H1 (cell line): ENCODE data around the gene ARMC5. TPM values are rescaled to one million over a fixed set of nuclear protein-coding genes. Genes with fewer than 3 reads are reported as not detected.

Experiments used
- CTCF ChIA-PET: fragments of 300-600 bp; sonication (Branson Sonifier 250); formaldehyde crosslinking; loops from one replicate; lab custom pipeline; 2021; ENCODE audit not compliant: partially characterized antibody; lab: Charles Lee
- POLR2A ChIA-PET: fragments of 300-600 bp; sonication (Branson Sonifier 250); formaldehyde crosslinking; loops from one replicate; lab custom pipeline; 2021; ENCODE audit warnings: inconsistent platforms; ENCODE audit not compliant: partially characterized antibody; lab: Charles Lee
- DNase-seq, 2 experiments: peaks; one replicate each; pipeline versions ENCODE4 v3.0.0 to v3.0.0-alpha.2; 2010 to 2022; ENCODE audit warnings: low spot score in 2 of 2, low read depth in 1 of 2, mixed read lengths in 1 of 2
- FAIRE-seq: peaks from 2 replicates; lab custom pipeline; 2011; peaks lifted over from hg19 to GRCh38; lab: Jason Lieb, UNC
- H2AFZ ChIP-seq: 2 replicates; pipeline ENCODE4 v1.8.1; 2012; ENCODE audit warnings: low read length, inconsistent platforms
- H2AK5ac ChIP-seq: 2 replicates; pipeline ENCODE4 v1.6.1; 2013; ENCODE audit warnings: low read depth, low read length
- H2BK120ac ChIP-seq: replicated peaks from 2 replicates; pipeline ENCODE3; 2013; ENCODE audit warnings: low read depth, low read length, inconsistent platforms
- H2BK12ac ChIP-seq: 2 replicates; pipeline ENCODE4 v1.6.1; 2013; ENCODE audit warnings: low read depth, low read length
- H2BK15ac ChIP-seq: 2 replicates; pipeline ENCODE4 v1.6.1; 2013; ENCODE audit warnings: low read length
- H2BK20ac ChIP-seq: 2 replicates; pipeline ENCODE4 v1.6.1; 2013; ENCODE audit warnings: low read length
- H2BK5ac ChIP-seq: 2 replicates; pipeline ENCODE4 v1.6.1; 2013; ENCODE audit warnings: low read depth, low read length
- H3K14ac ChIP-seq: 2 replicates; pipeline ENCODE4 v1.6.1; 2013; ENCODE audit warnings: inconsistent platforms; ENCODE audit not compliant: insufficient read length
- H3K18ac ChIP-seq: 2 replicates; pipeline ENCODE4 v1.6.1; 2013; ENCODE audit warnings: low read length; ENCODE audit errors: extremely low read depth
- H3K23ac ChIP-seq: 2 replicates; pipeline ENCODE4 v1.6.1; 2013; ENCODE audit warnings: inconsistent platforms; ENCODE audit not compliant: insufficient read length
- H3K23me2 ChIP-seq: 2 replicates; pipeline ENCODE4 v1.6.1; 2013; ENCODE audit warnings: low read depth, low read length
- H3K27ac ChIP-seq: 2 replicates; pipeline ENCODE4 v1.6.1; 2011; ENCODE audit warnings: low read depth, low read length, inconsistent platforms
- H3K27me3 ChIP-seq, 4 experiments: replicated peaks in 1 of 4; 1 replicate in 1 of 4; 2 replicates in 3 of 4; pipeline versions ENCODE4 v1.6.1 to v1.8.1; 2011 to 2013; ENCODE audit warnings: low read length in 3 of 4, mild to moderate bottlenecking in 3 of 4, inconsistent platforms in 2 of 4, mixed read lengths in 2 of 4, moderate library complexity in 1 of 4; ENCODE audit not compliant: control insufficient read depth in 3 of 4, insufficient read depth in 3 of 4; ENCODE audit errors: extremely low read depth in 1 of 4
- H3K36me3 ChIP-seq, 4 experiments: 2 replicates each; pipeline versions ENCODE4 v1.6.1 to v1.8.1; 2011 to 2013; ENCODE audit warnings: mild to moderate bottlenecking in 4 of 4, low read length in 3 of 4, moderate library complexity in 2 of 4, control low read depth in 1 of 4, inconsistent platforms in 1 of 4; ENCODE audit not compliant: insufficient read depth in 4 of 4, control insufficient read depth in 2 of 4
- H3K4ac ChIP-seq: replicated peaks from 2 replicates; pipeline ENCODE3; 2013; ENCODE audit warnings: low read length, low read depth, mixed read lengths, inconsistent platforms; ENCODE audit not compliant: insufficient read length
- H3K4me1 ChIP-seq, 4 experiments: replicated peaks in 1 of 4; 1 replicate in 1 of 4; 2 replicates in 3 of 4; pipeline versions ENCODE4 v1.6.1 to v1.8.1; 2011 to 2013; ENCODE audit warnings: low read length in 3 of 4, inconsistent platforms in 2 of 4, mixed read lengths in 1 of 4; ENCODE audit not compliant: insufficient read depth in 4 of 4, control insufficient read depth in 3 of 4
- H3K4me2 ChIP-seq, 2 experiments: 2 replicates each; pipeline versions ENCODE4 v1.6.1 to v1.8.1; 2011 to 2013; ENCODE audit warnings: low read depth in 2 of 2, low read length in 2 of 2, control low read depth in 1 of 2, inconsistent platforms in 1 of 2, mild to moderate bottlenecking in 1 of 2; ENCODE audit not compliant: insufficient read depth in 1 of 2
- H3K4me3 ChIP-seq, 4 experiments: fragments of 200-600, 300-600 bp in 1 of 4; sonication (generic), shearing (Covaris generic), sonication (Bioruptor Twin) in 1 of 4; 2 replicates each; pipeline versions ENCODE4 v1.5.1 to v1.8.1; 2011 to 2016; ENCODE audit warnings: low read length in 4 of 4, low read depth in 3 of 4, control low read depth in 2 of 4, inconsistent platforms in 2 of 4, mild to moderate bottlenecking in 2 of 4, mixed read lengths in 1 of 4, moderate library complexity in 1 of 4; ENCODE audit not compliant: insufficient read depth in 2 of 4; ENCODE audit errors: extremely low read depth in 1 of 4
- H3K56ac ChIP-seq: replicated peaks from 2 replicates; pipeline ENCODE3; 2013; ENCODE audit warnings: low read depth, mild to moderate bottlenecking, mixed read lengths, low read length, inconsistent platforms; ENCODE audit not compliant: insufficient read length
- H3K79me1 ChIP-seq: 2 replicates; pipeline ENCODE4 v1.6.1; 2013; ENCODE audit warnings: low read depth, low read length, control low read depth
- H3K79me2 ChIP-seq, 2 experiments: 2 replicates each; pipeline versions ENCODE4 v1.6.1 to v1.8.1; 2012 to 2013; ENCODE audit warnings: low read length in 2 of 2, mild to moderate bottlenecking in 2 of 2, inconsistent platforms in 1 of 2; ENCODE audit not compliant: insufficient read depth in 2 of 2, control insufficient read depth in 1 of 2
- H3K9ac ChIP-seq, 4 experiments: replicated peaks in 1 of 4; 1 replicate in 1 of 4; 2 replicates in 3 of 4; pipeline versions ENCODE4 v1.6.1 to v1.8.1; 2011 to 2013; ENCODE audit warnings: low read depth in 3 of 4, low read length in 3 of 4, control low read depth in 2 of 4, mild to moderate bottlenecking in 2 of 4, moderate library complexity in 2 of 4, inconsistent platforms in 1 of 4; ENCODE audit errors: extremely low read depth in 1 of 4
- H3K9me3 ChIP-seq, 2 experiments: 2 replicates each; pipeline versions ENCODE4 v1.6.1 to v1.8.1; 2012 to 2013; ENCODE audit warnings: mild to moderate bottlenecking in 2 of 2, moderate library complexity in 2 of 2, control low read depth in 1 of 2, inconsistent platforms in 1 of 2, low read depth in 1 of 2, low read length in 1 of 2, mixed read lengths in 1 of 2; ENCODE audit not compliant: insufficient read depth in 2 of 2
- H4K20me1 ChIP-seq, 2 experiments: replicated peaks in 1 of 2; 2 replicates each; pipeline versions ENCODE3 to v1.8.1; 2011 to 2013; ENCODE audit warnings: inconsistent platforms in 2 of 2, low read length in 2 of 2, mild to moderate bottlenecking in 1 of 2; ENCODE audit not compliant: insufficient read depth in 2 of 2, control insufficient read depth in 1 of 2
- H4K5ac ChIP-seq: 2 replicates; pipeline ENCODE4 v1.6.1; 2013; ENCODE audit warnings: low read length, low read depth, mixed read lengths, inconsistent platforms; ENCODE audit not compliant: insufficient read length
- H4K8ac ChIP-seq: 2 replicates; pipeline ENCODE4 v1.8.0; 2013; ENCODE audit warnings: mild to moderate bottlenecking, moderate library complexity, low read length, inconsistent platforms; ENCODE audit not compliant: insufficient read depth; ENCODE audit errors: extremely low read depth
- H4K91ac ChIP-seq: replicated peaks from 2 replicates; pipeline ENCODE3; 2013; ENCODE audit warnings: low read length, mixed read lengths, inconsistent platforms; ENCODE audit not compliant: insufficient read length
- EGR1 ChIP-seq: IDR thresholded peaks from 2 replicates; pipeline ENCODE4 v1.6.1; 2011; ENCODE audit warnings: low read depth, low read length, borderline replicate concordance
- GABPA ChIP-seq: IDR thresholded peaks from 2 replicates; pipeline ENCODE4 v1.6.1; 2011; ENCODE audit warnings: mild to moderate bottlenecking, low read length, moderate library complexity, borderline replicate concordance; ENCODE audit not compliant: insufficient read depth
- ZNF274 ChIP-seq: IDR thresholded peaks from 2 replicates; pipeline ENCODE4 v1.7.0; 2012; ENCODE audit warnings: low read length, borderline replicate concordance; ENCODE audit errors: extremely low read depth
- WGBS, 2 experiments: shearing (Covaris generic) in 1 of 2; methylation state at CpG; one replicate each; pipeline versions ENCODE4 v1.1.6 to v1.1.7; 2013 to 2015; ENCODE audit warnings: low lambda C conversion rate in 2 of 2, mixed read lengths in 2 of 2, inconsistent platforms in 1 of 2, low coverage in 1 of 2, missing lambda C conversion rate in 1 of 2; ENCODE audit not compliant: insufficient replicate concordance in 2 of 2, insufficient coverage in 1 of 2, insufficient read length in 1 of 2; ENCODE audit errors: extremely low coverage in 1 of 2, missing lambda C conversion rate in 1 of 2; 5-methylcytosine and 5-hydroxymethylcytosine counted together
- polyA plus RNA-seq, 7 experiments: library from polyadenylated mRNA; depleted of rRNA in 3 of 7; stranded (reverse) in 5 of 7; unstranded in 2 of 7; fragments of >200 nt in 5 of 7; fragments of 200-250 nt in 2 of 7; gene quantifications; 1 replicate in 5 of 7; 2 replicates in 1 of 7; 4 replicates in 1 of 7; pipeline versions ENCODE4 v1.2.1 to v1.2.3, GENCODE V29; 2011 to 2013; ENCODE audit warnings: missing spikeins in 2 of 7, mixed read lengths in 2 of 7
- total RNA-seq: library from RNA; stranded (reverse); fragmentation: NEBNext Ultra II Directional; extraction: Animal tissue kit (Norgen Biotek cat#: 25700); gene quantifications from 2 replicates; pipeline ENCODE4 v1.2.1, GENCODE V29; 2021

The ARMC5 gene
- total and polyA plus RNA-seq, 2 of the 8 experiments (the other 6 are each of a cell fraction or from before 2014, with no cell fraction given): 7.8 to 8.7 TPM

DNA sequence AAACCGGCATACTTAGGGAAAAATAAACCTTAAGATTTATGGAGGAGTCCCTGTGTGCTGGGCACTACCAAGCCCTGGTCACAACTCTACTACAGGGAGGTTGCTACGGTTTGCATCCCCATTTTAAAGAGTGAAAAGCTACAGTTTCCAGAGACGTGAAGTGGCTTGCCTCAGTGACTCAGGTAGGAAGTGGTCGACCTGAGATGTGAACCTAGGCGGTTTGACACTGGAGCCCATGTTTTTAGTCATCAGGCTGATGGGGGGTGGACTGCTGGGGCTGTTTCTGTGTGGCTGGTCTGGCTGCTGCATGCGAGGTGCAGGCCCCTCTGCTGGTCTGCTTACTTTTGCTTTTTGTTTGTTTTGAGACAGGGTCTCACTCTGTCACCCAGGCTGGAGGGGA is 37.7 kb upstream of the ARMC5 start:
- no peak overlapping the region for H3K27ac ChIP-seq
- H3K36me3 ChIP-seq: no peaks in the 10 kb centered on the region
- DNase-seq (no peak), FAIRE-seq (no peak)
- H3K79me2 ChIP-seq: no peaks in the 10 kb centered on the region
- no peak overlapping the region for H2BK12ac ChIP-seq
- TF ChIP-seq ZNF274 (peak; percentile 24; the same call in 1 of the 2 replicates), GABPA (no peak), EGR1 (no peak)
- H3K9ac ChIP-seq: no peak overlapping the region
- no peak overlapping the region for H3K4me2 ChIP-seq
- CTCF ChIA-PET: interaction anchor here (1.3 to 1.8 kb wide), 2 partner anchors 21 to 30 kb away, joined by 4 read pairs; partner anchors contain the start of gene ZNF843
- no peak overlapping the region for H3K4ac ChIP-seq
- no peak overlapping the region for H2BK15ac ChIP-seq
- no peak overlapping the region for H2BK5ac ChIP-seq
- no peak overlapping the region for H4K8ac ChIP-seq
- no peaks in the 10 kb centered on the region for H3K79me1 ChIP-seq
- no peak overlapping the region for H3K56ac ChIP-seq
- H3K4me1 ChIP-seq: no peaks in the 10 kb centered on the region
- H2BK120ac ChIP-seq: no peak overlapping the region
- no peak overlapping the region for H4K5ac ChIP-seq
- H2AFZ ChIP-seq: no peak overlapping the region
- 73% methylated on average over 6 of the region's 6 CpGs; no CpG with 5 or more reads in 1 of the 2 experiments for WGBS, 2 experiments
- no peak overlapping the region for H2BK20ac ChIP-seq
- H4K20me1 ChIP-seq: no peaks in the 10 kb centered on the region
- no peak overlapping the region for H3K18ac ChIP-seq
- no peak overlapping the region for H3K23ac ChIP-seq
- H3K9me3 ChIP-seq: no peaks in the 10 kb centered on the region
- H3K23me2 ChIP-seq: no peaks in the 10 kb centered on the region
- peaks cover 0 to 8% (median 7%) of the 10 kb centered on the region in 4 experiments; a peak in 6 of 7 replicates for H3K27me3 ChIP-seq
- no peak overlapping the region for H3K4me3 ChIP-seq
- no peak overlapping the region for H2AK5ac ChIP-seq
- H4K91ac ChIP-seq: no peak overlapping the region
- POLR2A ChIA-PET: interaction anchor here (0.6 kb wide), 1 partner anchor 464 kb away, joined by 3 read pairs; the partner anchor contains the start of gene SETD1A
- no peak overlapping the region for H3K14ac ChIP-seq
